ENCODE results near the gene ITPKA.

ITPKA gene

DNA sequence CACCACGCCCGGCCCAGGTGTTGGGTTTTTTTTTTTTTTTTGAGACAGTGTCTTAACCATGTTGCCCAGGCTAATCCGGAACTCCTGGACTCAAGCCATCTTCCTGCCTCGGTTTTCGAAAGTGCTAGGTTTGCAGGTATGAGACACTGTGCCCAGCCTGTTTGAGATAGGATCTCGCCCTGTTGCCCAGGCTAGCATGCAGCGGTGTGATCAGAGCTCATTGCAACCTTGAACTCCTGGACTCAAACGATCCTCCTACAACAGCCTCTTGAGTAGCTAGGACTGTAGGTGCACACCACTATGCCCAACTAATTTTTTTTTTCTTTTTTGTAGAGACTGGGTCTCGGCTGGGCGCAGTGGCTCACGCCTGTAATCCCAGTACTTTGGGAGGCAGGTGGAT, 20.3 kb upstream of the ITPKA start:
- H3K36me3 ChIP-seq (ENCODE audit: insufficient read depth, low read length): peaks cover 73% of the 10 kb centered on the region

DNA sequence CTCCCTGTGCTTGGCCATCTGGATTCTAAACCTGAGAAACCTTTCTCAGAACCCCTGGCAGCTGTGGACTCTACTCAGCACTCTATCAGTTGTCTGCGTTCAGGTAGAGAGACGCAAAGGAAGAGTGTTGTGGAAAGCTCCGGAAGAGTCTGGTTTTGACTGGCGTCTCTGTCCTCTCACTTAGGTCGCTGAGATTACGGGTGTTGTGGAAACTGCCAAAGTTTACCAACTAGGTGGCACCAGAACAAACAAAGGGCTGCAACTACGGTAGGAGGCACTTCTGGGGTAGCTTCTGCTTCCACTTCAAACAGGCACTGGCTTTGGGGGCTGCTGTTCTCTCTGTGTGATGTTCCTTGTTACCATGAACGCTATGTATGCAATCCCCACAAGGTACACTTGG, 19.2 kb upstream of the ITPKA start:
- H3K4me3 ChIP-seq (ENCODE audit: low read depth, low read length, poor library complexity, severe bottlenecking): no peak overlapping the region
- H3K79me2 ChIP-seq (ENCODE audit: insufficient read depth, low read length): no peaks in the 10 kb centered on the region
- H3K9me3 ChIP-seq (ENCODE audit: low read length): no peaks in the 10 kb centered on the region
- H4K20me1 ChIP-seq (ENCODE audit: insufficient read depth, low read length): no peaks in the 10 kb centered on the region
- H3K4me2 ChIP-seq (ENCODE audit: low read length): no peak overlapping the region
- no peak overlapping the region for H2AFZ ChIP-seq (ENCODE audit: low read length)
- H3K4me1 ChIP-seq (ENCODE audit: insufficient read depth, low read length, severe bottlenecking): no peaks in the 10 kb centered on the region
- H3F3A ChIP-seq (ENCODE audit: insufficient read depth, low read length): no peaks in the 10 kb centered on the region
- H3K27me3 ChIP-seq (ENCODE audit: insufficient read depth, low read length): no peaks in the 10 kb centered on the region
- TF ChIP-seq EZH2 (IDR thresholded peaks at IDR 0.05; ENCODE audit: borderline replicate concordance, low read length): no peak
- TF ChIP-seq, protein P1, sequence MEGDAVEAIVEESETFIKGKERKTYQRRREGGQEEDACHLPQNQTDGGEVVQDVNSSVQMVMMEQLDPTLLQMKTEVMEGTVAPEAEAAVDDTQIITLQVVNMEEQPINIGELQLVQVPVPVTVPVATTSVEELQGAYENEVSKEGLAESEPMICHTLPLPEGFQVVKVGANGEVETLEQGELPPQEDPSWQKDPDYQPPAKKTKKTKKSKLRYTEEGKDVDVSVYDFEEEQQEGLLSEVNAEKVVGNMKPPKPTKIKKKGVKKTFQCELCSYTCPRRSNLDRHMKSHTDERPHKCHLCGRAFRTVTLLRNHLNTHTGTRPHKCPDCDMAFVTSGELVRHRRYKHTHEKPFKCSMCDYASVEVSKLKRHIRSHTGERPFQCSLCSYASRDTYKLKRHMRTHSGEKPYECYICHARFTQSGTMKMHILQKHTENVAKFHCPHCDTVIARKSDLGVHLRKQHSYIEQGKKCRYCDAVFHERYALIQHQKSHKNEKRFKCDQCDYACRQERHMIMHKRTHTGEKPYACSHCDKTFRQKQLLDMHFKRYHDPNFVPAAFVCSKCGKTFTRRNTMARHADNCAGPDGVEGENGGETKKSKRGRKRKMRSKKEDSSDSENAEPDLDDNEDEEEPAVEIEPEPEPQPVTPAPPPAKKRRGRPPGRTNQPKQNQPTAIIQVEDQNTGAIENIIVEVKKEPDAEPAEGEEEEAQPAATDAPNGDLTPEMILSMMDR (IDR thresholded peaks at IDR 0.05; ENCODE audit: low read length): no peak
- no peaks in the 10 kb centered on the region for H3K9me2 ChIP-seq (ENCODE audit: low read depth, low read length)
- peaks cover 74% of the 10 kb centered on the region for H3K36me3 ChIP-seq (ENCODE audit: insufficient read depth, low read length)
- H3K27ac ChIP-seq (ENCODE audit: low read depth, low read length, poor library complexity, severe bottlenecking): no peak overlapping the region
- no peak overlapping the region for H3K9ac ChIP-seq (ENCODE audit: low read length)

More for the DNA sequence above, 20.3 kb upstream of the ITPKA start:
- Histone ChIP-seq H3K27ac (ENCODE audit: low read depth, low read length, poor library complexity, severe bottlenecking) (no peak overlapping the region), H3K4me3 (ENCODE audit: low read depth, low read length, poor library complexity, severe bottlenecking) (no peak overlapping the region), H4K20me1 (ENCODE audit: insufficient read depth, low read length) (no peaks in the 10 kb centered on the region), H3K9ac (ENCODE audit: low read length) (no peak overlapping the region), H3F3A (ENCODE audit: insufficient read depth, low read length) (no peaks in the 10 kb centered on the region), H3K79me2 (ENCODE audit: insufficient read depth, low read length) (no peaks in the 10 kb centered on the region), H3K27me3 (ENCODE audit: insufficient read depth, low read length) (no peaks in the 10 kb centered on the region), H3K4me1 (ENCODE audit: insufficient read depth, low read length, severe bottlenecking) (no peaks in the 10 kb centered on the region), H2AFZ (ENCODE audit: low read length) (no peak overlapping the region), H3K4me2 (ENCODE audit: low read length) (no peak overlapping the region), H3K9me2 (ENCODE audit: low read depth, low read length) (no peaks in the 10 kb centered on the region), H3K9me3 (ENCODE audit: low read length) (no peaks in the 10 kb centered on the region)
- TF ChIP-seq, protein P1 (IDR thresholded peaks at IDR 0.05; ENCODE audit: low read length): no peak
- TF ChIP-seq EZH2 (IDR thresholded peaks at IDR 0.05; ENCODE audit: borderline replicate concordance, low read length): no peak

DNA sequence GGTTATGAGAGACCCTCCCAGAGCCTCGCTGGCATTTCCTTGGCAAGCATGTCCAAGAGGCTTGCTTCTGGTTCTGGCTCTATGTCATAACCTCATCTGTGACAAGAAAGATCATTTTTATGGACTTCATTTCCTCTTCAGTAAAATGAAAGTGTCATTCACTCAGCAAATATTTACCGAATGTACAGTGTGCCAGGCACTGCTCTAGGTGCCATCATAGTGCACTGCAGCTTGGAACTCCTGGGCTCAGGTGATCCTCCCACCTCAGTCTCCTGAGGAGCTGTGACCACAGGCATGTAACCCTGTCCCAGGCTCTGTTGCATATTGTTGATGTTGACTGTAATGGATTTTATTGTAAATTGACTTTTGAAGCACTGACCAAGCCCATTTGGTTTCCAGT, 18.7 kb upstream of the ITPKA start:
- Histone ChIP-seq H3K79me2 (ENCODE audit: insufficient read depth, low read length) (no peaks in the 10 kb centered on the region), H4K20me1 (ENCODE audit: insufficient read depth, low read length) (no peaks in the 10 kb centered on the region), H3K27me3 (ENCODE audit: insufficient read depth, low read length) (no peaks in the 10 kb centered on the region), H3K9me3 (ENCODE audit: low read length) (no peaks in the 10 kb centered on the region), H3K27ac (ENCODE audit: low read depth, low read length, poor library complexity, severe bottlenecking) (no peak overlapping the region), H3K9ac (ENCODE audit: low read length) (no peak overlapping the region), H2AFZ (ENCODE audit: low read length) (no peak overlapping the region), H3K9me2 (ENCODE audit: low read depth, low read length) (no peaks in the 10 kb centered on the region), H3K4me3 (ENCODE audit: low read depth, low read length, poor library complexity, severe bottlenecking) (no peak overlapping the region), H3F3A (ENCODE audit: insufficient read depth, low read length) (no peaks in the 10 kb centered on the region), H3K4me1 (ENCODE audit: insufficient read depth, low read length, severe bottlenecking) (no peaks in the 10 kb centered on the region), H3K36me3 (ENCODE audit: insufficient read depth, low read length) (peaks cover 74% of the 10 kb centered on the region), H3K4me2 (ENCODE audit: low read length) (no peak overlapping the region)
- no peak for TF ChIP-seq EZH2 (IDR thresholded peaks at IDR 0.05; ENCODE audit: borderline replicate concordance, low read length)
- TF ChIP-seq, protein P1 (IDR thresholded peaks at IDR 0.05; ENCODE audit: low read length): no peak

Data from OCI-LY1 (cell line).